ENCODE measurements around the gene PPP4R3A. TPM values are rescaled to one million over a fixed set of nuclear protein-coding genes. Genes with fewer than 3 reads are reported as not detected.
A peak's percentile ranks its signal among the peaks of the same experiment; 100 is the strongest.

The PPP4R3A gene
- total RNA-seq, 1 donor from 2014 or later = 86.2 TPM

DNA sequence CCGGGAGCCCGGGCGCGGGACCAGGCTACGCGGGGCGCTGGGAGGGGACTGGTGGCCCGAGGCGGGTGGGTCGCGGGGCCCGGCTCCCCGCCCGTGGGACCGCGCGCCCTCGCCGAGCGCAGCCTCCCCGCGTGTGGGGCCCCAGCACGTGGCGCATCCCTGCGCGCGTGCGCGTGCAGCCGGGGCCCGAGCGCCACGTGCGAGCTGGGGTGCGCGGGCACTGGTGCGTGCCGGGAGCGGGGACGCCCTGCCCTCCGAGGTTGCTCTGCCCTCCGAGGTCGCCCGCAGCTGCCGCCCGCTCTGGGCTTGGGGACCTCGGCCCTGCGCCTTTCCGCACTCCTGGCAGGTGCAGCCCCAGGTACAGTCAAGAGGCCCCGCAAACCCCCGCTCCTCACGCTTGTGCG, 92.1 kb downstream of the PPP4R3A start:
- intact Hi-C loops (cut with DNase I) = loop anchor here (5.0 kb wide), 1 partner anchor 96 kb away; no protein-coding TSS in a partner anchor

DNA sequence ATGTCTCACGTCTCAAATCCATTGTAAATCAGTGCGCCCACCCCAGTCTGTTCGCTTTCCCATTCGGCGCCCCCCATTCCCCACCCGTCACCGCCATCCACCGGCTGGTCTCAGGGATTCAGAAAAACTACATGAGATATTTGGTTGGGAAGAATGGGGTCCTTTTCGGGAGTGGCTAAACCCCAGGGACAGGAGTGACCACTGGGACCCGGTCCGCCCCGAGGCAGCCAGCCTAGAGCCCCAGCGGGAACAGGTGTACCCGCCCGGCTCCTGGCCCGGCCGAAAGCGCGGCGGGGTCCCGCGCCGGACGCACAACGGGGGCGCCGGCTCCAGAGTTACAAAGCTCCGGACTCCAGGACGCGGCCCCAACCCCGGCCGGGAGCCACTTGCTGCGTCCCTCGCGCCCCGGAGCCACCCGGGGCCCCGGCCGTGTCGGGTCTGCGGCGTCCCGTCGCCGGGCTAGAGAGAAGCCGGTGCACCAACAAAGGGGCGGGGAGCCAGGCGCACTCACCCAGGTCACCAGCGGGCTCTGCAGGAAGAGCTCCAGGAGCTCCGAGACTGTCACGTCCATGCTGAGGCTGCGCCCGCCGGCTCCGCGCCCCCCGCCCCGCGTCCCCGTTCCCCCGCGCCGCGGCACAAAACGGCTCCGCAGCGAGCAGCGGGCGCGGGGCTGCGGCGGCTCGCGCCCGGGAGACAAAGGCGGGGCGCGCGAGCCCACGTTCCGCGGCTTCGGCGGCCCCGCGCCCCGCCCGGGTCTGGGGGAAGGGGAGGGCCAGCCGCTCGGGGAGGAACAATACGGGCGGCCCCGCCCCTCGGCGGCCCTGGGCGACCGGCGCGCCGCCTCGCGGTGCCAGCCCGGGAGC, 92.8 kb downstream of the PPP4R3A start, which contains the start of gene CCDC88C:
Gene CCDC88C, minus strand, starts transcription at position 701 of the 863 bp plus-strand sequence. Its CDS starts 130 bp downstream, at position 571.
- ATAC-seq (peak; percentile 81), DNase-seq (peak; percentile 90)
- no peaks in the 10 kb centered on the region for H3K36me3 ChIP-seq
- intact Hi-C loops (cut with DNase I) = loop anchor here (5.0 kb wide), 1 partner anchor 95 kb away; no protein-coding TSS in a partner anchor
- H3K27ac ChIP-seq = peak within 1 kb of the TSS; percentile 71
- H3K9me3 ChIP-seq = no peaks in the 10 kb centered on the region
- no peaks in the 10 kb centered on the region for H3K27me3 ChIP-seq
- TF ChIP-seq, protein P1, sequence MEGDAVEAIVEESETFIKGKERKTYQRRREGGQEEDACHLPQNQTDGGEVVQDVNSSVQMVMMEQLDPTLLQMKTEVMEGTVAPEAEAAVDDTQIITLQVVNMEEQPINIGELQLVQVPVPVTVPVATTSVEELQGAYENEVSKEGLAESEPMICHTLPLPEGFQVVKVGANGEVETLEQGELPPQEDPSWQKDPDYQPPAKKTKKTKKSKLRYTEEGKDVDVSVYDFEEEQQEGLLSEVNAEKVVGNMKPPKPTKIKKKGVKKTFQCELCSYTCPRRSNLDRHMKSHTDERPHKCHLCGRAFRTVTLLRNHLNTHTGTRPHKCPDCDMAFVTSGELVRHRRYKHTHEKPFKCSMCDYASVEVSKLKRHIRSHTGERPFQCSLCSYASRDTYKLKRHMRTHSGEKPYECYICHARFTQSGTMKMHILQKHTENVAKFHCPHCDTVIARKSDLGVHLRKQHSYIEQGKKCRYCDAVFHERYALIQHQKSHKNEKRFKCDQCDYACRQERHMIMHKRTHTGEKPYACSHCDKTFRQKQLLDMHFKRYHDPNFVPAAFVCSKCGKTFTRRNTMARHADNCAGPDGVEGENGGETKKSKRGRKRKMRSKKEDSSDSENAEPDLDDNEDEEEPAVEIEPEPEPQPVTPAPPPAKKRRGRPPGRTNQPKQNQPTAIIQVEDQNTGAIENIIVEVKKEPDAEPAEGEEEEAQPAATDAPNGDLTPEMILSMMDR (IDR thresholded peaks at IDR 0.05) = no peak
- peak within 1 kb of the TSS; percentile 80 for H3K4me3 ChIP-seq
- peaks cover 21% of the 10 kb centered on the region for H3K4me1 ChIP-seq

More for the DNA sequence above, 92.1 kb downstream of the PPP4R3A start:
- peak; percentile 82 for DNase-seq
- peak; percentile 62 for ATAC-seq
- H3K4me3 ChIP-seq = peak overlapping the region; percentile 80
- no peaks in the 10 kb centered on the region for H3K27me3 ChIP-seq
- H3K9me3 ChIP-seq = no peaks in the 10 kb centered on the region
- peak overlapping the region; percentile 30 for H3K27ac ChIP-seq
- H3K4me1 ChIP-seq = peaks cover 21% of the 10 kb centered on the region
- TF ChIP-seq, protein P1 (IDR thresholded peaks at IDR 0.05) = no peak
- no peaks in the 10 kb centered on the region for H3K36me3 ChIP-seq

DNA sequence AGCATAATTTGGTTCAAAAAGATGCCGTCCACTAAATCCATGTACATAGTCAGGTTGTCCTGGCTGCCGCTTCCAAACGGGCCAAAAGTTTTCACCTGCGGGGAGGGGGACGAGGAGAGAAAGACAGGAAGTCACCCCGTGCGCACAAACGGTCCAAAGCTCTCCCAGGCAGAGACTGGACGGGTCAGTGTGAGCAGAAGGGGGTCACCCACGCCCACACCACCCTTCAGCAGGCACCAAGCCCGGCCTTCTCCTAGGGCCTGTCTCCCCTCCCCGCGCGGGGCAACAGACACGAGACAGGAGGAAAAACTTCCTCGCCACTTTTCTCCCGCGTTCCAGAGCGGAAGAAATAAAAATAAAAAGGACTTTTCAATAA, 93.4 kb downstream of the PPP4R3A start:
- TF ChIP-seq, protein P1 (IDR thresholded peaks at IDR 0.05) = no peak
- peak; percentile 8 for ATAC-seq
- DNase-seq = peak; percentile 72
- Histone ChIP-seq H3K27ac (peak overlapping the region; percentile 71), H3K4me1 (peaks cover 21% of the 10 kb centered on the region), H3K27me3 (no peaks in the 10 kb centered on the region), H3K36me3 (no peaks in the 10 kb centered on the region), H3K9me3 (no peaks in the 10 kb centered on the region), H3K4me3 (peak overlapping the region; percentile 80)
- intact Hi-C loops (cut with DNase I) = loop anchor here (5.0 kb wide), 1 partner anchor 94 kb away; no protein-coding TSS in a partner anchor

DNA sequence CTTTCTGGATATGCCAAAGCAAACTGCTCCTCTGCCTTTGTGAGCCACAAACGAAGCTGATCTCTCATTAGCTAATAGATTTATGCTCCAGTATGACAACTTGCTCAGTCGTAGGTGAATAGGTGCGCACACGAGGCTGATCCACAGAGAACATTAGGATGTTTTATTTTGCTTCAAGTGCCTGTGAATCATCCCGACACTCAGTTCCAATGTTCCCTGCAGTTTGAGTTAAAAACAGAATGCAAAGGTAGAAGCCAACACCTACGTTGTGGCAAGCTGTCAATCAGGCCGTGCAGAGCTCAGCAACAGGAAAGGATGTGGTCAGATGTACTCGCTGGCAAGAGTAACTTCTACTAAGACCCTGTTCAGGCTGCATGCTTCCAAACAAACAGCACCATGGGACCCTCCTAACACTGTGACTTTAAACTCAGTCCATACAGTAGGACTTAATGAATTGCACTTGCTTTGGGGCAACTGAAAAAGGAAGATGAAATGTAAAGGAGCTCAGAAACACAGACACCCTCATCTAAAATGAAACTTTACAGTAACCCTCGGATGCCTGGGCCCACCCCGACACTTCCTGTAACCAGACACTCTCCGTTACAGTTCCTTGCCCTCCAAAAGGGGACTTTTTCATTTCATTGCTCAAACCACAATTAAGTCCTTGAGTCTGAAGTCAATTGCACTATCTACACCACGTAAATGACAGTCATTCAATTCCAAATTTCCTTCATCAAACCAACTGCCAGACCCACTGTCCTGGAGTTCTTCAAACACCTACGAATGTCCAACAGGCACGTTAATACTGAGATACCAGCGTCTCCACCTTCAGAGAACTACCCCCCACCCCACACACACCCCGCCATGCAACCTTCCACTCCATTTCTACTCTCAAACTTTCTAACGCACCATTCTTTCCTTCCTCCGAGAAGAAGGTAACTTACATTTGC, 94.0 kb downstream of the PPP4R3A start:
- Histone ChIP-seq H3K36me3 (no peaks in the 10 kb centered on the region), H3K9me3 (no peaks in the 10 kb centered on the region), H3K4me1 (peaks cover 21% of the 10 kb centered on the region), H3K27ac (peak overlapping the region; percentile 71), H3K4me3 (peak overlapping the region; percentile 80), H3K27me3 (no peaks in the 10 kb centered on the region)
- intact Hi-C loops (cut with DNase I) = loop anchor here (5.0 kb wide), 1 partner anchor 94 kb away; no protein-coding TSS in a partner anchor
- ATAC-seq = peak; percentile 2
- TF ChIP-seq, protein P1 (IDR thresholded peaks at IDR 0.05) = no peak
- DNase-seq = no peak

DNA sequence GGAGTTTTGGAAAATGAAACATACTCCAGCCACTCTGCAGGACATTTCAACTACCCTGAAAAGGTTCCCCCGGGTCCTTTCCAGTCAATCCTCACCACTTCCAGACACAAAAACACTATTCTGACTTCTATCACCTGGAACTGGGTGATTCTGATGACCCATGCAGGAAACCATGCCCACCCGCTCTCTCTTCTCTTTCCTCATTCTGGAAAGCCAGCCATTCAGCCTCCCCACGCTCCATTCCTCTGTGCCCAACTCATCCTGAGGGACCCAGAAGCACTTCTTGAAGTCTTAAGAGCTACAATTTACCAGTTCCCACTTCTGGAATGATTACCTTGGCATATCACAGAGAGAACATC, 95.7 kb downstream of the PPP4R3A start:
- Histone ChIP-seq H3K27ac (peak overlapping the region; percentile 42), H3K4me1 (peaks cover 21% of the 10 kb centered on the region), H3K27me3 (no peaks in the 10 kb centered on the region), H3K9me3 (no peaks in the 10 kb centered on the region), H3K36me3 (no peaks in the 10 kb centered on the region), H3K4me3 (peak overlapping the region; percentile 80)
- DNase-seq (no peak), ATAC-seq (no peak)
- TF ChIP-seq, protein P1 (IDR thresholded peaks at IDR 0.05) = no peak
- intact Hi-C loops (cut with DNase I) = no loop called here
